G401 (cell line): ENCODE results near the gene RIN3. TPM values are rescaled to one million over a fixed set of nuclear protein-coding genes. Genes with fewer than 3 reads are reported as not detected.

Experiments
- DNase-seq: peaks from one replicate; pipeline ENCODE4 v3.0.0-alpha.2; 2015; ENCODE audit warnings: low spot score
- in situ Hi-C: cut with HindIII; loops from 2 replicates; pipeline ENCODE4 v1.10.0; 2016; ENCODE audit warnings: low sequenced_read_pairs, mixed read lengths
- total RNA-seq: library from RNA; depleted of rRNA; stranded (reverse); fragments of >200 nt; shearing (Covaris generic); gene quantifications from 2 replicates; pipeline ENCODE4 v1.2.3, GENCODE V29; 2014

RIN3 gene
- total RNA-seq, 1 experiment from 2014 or later, result 0.85 TPM

GRCh38 chr14:92505826-92506225 is 7.8 kb upstream of the RIN3 start:
- in situ Hi-C loops, result no loop called here
- DNase-seq, result no peak

- in situ Hi-C loops, result no loop called here
- no peak for DNase-seq
Observed at GRCh38 chr14:92506231-92506630, 7.3 kb upstream of the RIN3 start.

GRCh38 chr14:92507174-92507768 is 6.3 kb upstream of the RIN3 start:
- DNase-seq, result peak; percentile 68
- in situ Hi-C loops, result no loop called here

GRCh38 chr14:92510972-92511371 is 2.6 kb upstream of the RIN3 start:
- in situ Hi-C loops, result no loop called here
- no peak for DNase-seq

- in situ Hi-C loops, result no loop called here
- DNase-seq, result no peak
Observed at GRCh38 chr14:92511453-92512238, 1.9 kb upstream of the RIN3 start.

- no peak for DNase-seq
- in situ Hi-C loops, result no loop called here
Observed at GRCh38 chr14:92512807-92513203, 776 bp upstream of the RIN3 start.

- in situ Hi-C loops, result no loop called here
- DNase-seq, result no peak
Observed at GRCh38 chr14:92513966-92514843, 624 bp downstream of the RIN3 start.

GRCh38 chr14:92514844-92515514 is 1.4 kb downstream of the RIN3 start:
- no peak for DNase-seq
- in situ Hi-C loops, result no loop called here

GRCh38 chr14:92515546-92516343 is 2.2 kb downstream of the RIN3 start:
- in situ Hi-C loops, result no loop called here
- no peak for DNase-seq

GRCh38 chr14:92516344-92516965 is 2.9 kb downstream of the RIN3 start:
- in situ Hi-C loops, result no loop called here
- no peak for DNase-seq

GRCh38 chr14:92516966-92517506 is 3.5 kb downstream of the RIN3 start:
- in situ Hi-C loops, result no loop called here
- DNase-seq, result peak; percentile 69

- in situ Hi-C loops, result no loop called here
- no peak for DNase-seq
Observed at GRCh38 chr14:92517761-92518160, 4.2 kb downstream of the RIN3 start.

- DNase-seq, result no peak
- in situ Hi-C loops, result no loop called here
Observed at GRCh38 chr14:92519246-92520101, 5.9 kb downstream of the RIN3 start.

GRCh38 chr14:92520102-92521057 is 6.8 kb downstream of the RIN3 start:
- no peak for DNase-seq

GRCh38 chr14:92521058-92521415 is 7.5 kb downstream of the RIN3 start:
- no peak for DNase-seq
- in situ Hi-C loops, result no loop called here

More at GRCh38 chr14:92520102-92521057, 6.8 kb downstream of the RIN3 start:
- in situ Hi-C loops, result no loop called here

- in situ Hi-C loops, result no loop called here
- DNase-seq, result no peak
Observed at GRCh38 chr14:92523752-92524151, 10.2 kb downstream of the RIN3 start.
